Breast epithelium (tissue), 4 donors: ENCODE data around the gene FN3KRP. TPM values are rescaled to one million over a fixed set of nuclear protein-coding genes. Genes with fewer than 3 reads are reported as not detected.

Source experiments
- DNase-seq, 2 donors: peaks; one replicate each; pipeline ENCODE4 v3.0.0-alpha.2; 2019; ENCODE audit warnings: low spot score in 2 of 2
- H3K27ac ChIP-seq, 2 donors: fragments of 200-600 bp; sonication (generic) in 1 of 2; one replicate each; pipeline ENCODE4 v1.5.1; 2016 to 2019; ENCODE audit warnings: mild to moderate bottlenecking in 1 of 2
- H3K27me3 ChIP-seq, 2 donors: fragments of 200-600 bp; sonication (generic) in 1 of 2; one replicate each; pipeline versions ENCODE4 v1.5.1 to v1.6.0; 2017 to 2019; ENCODE audit warnings: control low read depth in 1 of 2, mild to moderate bottlenecking in 1 of 2
- H3K36me3 ChIP-seq: fragments of 200-600 bp; one replicate; pipeline ENCODE4 v1.5.1; 2019
- H3K4me1 ChIP-seq, 2 donors: fragments of 200-600 bp; sonication (generic); one replicate each; pipeline ENCODE4 v1.5.1; 2016 to 2019; ENCODE audit warnings: control low read depth in 1 of 2
- H3K4me3 ChIP-seq, 3 donors: fragments of 200-600 bp; sonication (generic); 1 replicate in 2 of 3; 2 replicates in 1 of 3; pipeline ENCODE4 v1.5.1; 2016 to 2019; ENCODE audit warnings: mild to moderate bottlenecking in 3 of 3, moderate library complexity in 2 of 3
- H3K9me3 ChIP-seq, 2 donors: fragments of 200-600 bp; sonication (generic) in 1 of 2; one replicate each; pipeline ENCODE4 v1.5.1; 2016 to 2019; ENCODE audit warnings: control low read depth in 1 of 2
- CTCF ChIP-seq, 3 donors: fragments of 450-650 bp; IDR thresholded peaks; one replicate each; pipeline ENCODE4 v1.5.1; 2016 to 2017; ENCODE audit warnings: antibody characterized with exemption in 3 of 3, mild to moderate bottlenecking in 3 of 3, moderate library complexity in 3 of 3
- POLR2A ChIP-seq: fragments of 450-650 bp; IDR thresholded peaks from one replicate; pipeline ENCODE4 v1.6.1; 2016; ENCODE audit warnings: antibody characterized with exemption, mild to moderate bottlenecking, moderate library complexity
- POLR2AphosphoS5 ChIP-seq, 3 donors: sonication (generic); formaldehyde crosslinking; IDR thresholded peaks; one replicate each; pipeline ENCODE4 v1.6.1; 2017; ENCODE audit warnings: antibody characterized with exemption in 3 of 3
- intact Hi-C: fragments of 100-400 bp; cut with DNase I; formaldehyde crosslinking; loops from one replicate; pipeline ENCODE4 v1.15.1; 2023; ENCODE audit warnings: low total_unique reads
- total RNA-seq, 3 donors: library from RNA; depleted of rRNA; stranded (reverse); fragments of >200 nt; gene quantifications; one replicate each; pipeline ENCODE4 v1.1.0, GENCODE V29; 2016

FN3KRP gene
- total RNA-seq, 3 donors from 2014 or later, result 10.4 to 22.1 (median 18.0) TPM

DNA sequence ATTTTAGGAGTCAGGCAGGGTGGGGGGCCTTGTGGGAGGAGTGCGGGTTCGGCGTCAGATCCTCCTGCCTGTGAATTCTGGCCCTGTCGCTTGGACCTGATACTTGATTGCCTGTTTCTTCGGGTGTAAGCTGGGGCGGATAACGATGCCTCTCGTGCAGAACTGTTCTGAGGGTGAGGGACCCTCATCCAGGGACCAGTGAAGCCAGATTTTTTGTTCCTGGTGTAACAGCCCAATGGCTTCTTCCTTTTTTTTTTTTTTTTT lies 36.6 kb downstream of the FN3KRP start:
- no peak for DNase-seq
- no peaks in the 10 kb centered on the region for H3K9me3 ChIP-seq
- no peak overlapping the region for H3K27ac ChIP-seq
- H3K36me3 ChIP-seq, result no peaks in the 10 kb centered on the region
- H3K27me3 ChIP-seq, result no peaks in the 10 kb centered on the region
- peak overlapping the region; percentile 67 to 92 (median 78) for H3K4me3 ChIP-seq
- peaks cover 2 to 6% of the 10 kb centered on the region in 2 donors for H3K4me1 ChIP-seq
- no peak for TF ChIP-seq CTCF (IDR thresholded peaks at IDR 0.05)
- TF ChIP-seq POLR2AphosphoS5 (IDR thresholded peaks at IDR 0.05), result no peak
- TF ChIP-seq POLR2A, result no peak
- intact Hi-C loops, result no loop called here

GRCh38 chr17:82754297-82755208 lies 38.0 kb downstream of the FN3KRP start:
- TF ChIP-seq POLR2AphosphoS5 (IDR thresholded peaks at IDR 0.05) (no peak), CTCF (IDR thresholded peaks at IDR 0.05) (no peak), POLR2A (no peak)
- DNase-seq, result no peak
- Histone ChIP-seq H3K4me1 (peaks cover 2 to 6% of the 10 kb centered on the region in 2 donors), H3K27ac (no peak overlapping the region), H3K36me3 (no peaks in the 10 kb centered on the region), H3K27me3 (no peaks in the 10 kb centered on the region), H3K9me3 (no peaks in the 10 kb centered on the region), H3K4me3 (no peak overlapping the region)
- intact Hi-C loops, result no loop called here

DNA sequence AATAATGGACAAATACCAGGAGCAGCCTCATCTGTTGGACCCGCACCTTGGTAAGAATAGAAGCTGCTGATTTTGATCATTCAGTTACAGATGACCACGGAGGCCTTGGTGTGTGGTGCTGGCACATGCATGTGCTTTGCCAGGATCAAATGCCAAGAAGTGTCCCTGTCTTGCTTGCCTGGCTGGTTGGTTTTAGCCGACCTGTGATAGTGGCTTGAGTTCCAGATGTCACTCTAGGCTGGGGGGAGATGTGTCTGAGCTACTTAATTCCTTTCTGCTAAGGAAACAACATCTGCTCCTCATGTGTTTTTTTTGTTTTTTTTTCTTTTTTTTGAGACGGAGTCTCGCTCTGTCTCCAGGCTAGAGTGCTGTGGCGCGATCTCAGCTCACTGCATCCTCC lies 39.7 kb downstream of the FN3KRP start:
- Histone ChIP-seq H3K27ac (no peak overlapping the region), H3K9me3 (no peaks in the 10 kb centered on the region), H3K4me1 (peaks cover 2 to 6% of the 10 kb centered on the region in 2 donors), H3K27me3 (no peaks in the 10 kb centered on the region), H3K36me3 (no peaks in the 10 kb centered on the region), H3K4me3 (no peak overlapping the region)
- intact Hi-C loops, result no loop called here
- TF ChIP-seq POLR2A (no peak), POLR2AphosphoS5 (IDR thresholded peaks at IDR 0.05) (no peak), CTCF (IDR thresholded peaks at IDR 0.05) (no peak)
- no peak for DNase-seq

- TF ChIP-seq POLR2A (no peak), POLR2AphosphoS5 (IDR thresholded peaks at IDR 0.05) (no peak), CTCF (IDR thresholded peaks at IDR 0.05) (no peak)
- no peaks in the 10 kb centered on the region for H3K27me3 ChIP-seq
- no peaks in the 10 kb centered on the region for H3K9me3 ChIP-seq
- no peaks in the 10 kb centered on the region for H3K36me3 ChIP-seq
- no peaks in the 10 kb centered on the region for H3K4me1 ChIP-seq
- H3K27ac ChIP-seq, result peak overlapping the region in 1 of 2 donors; percentile 6
- DNase-seq, result no peak
- intact Hi-C loops, result no loop called here
- H3K4me3 ChIP-seq, result no peak overlapping the region
Measured at GRCh38 chr17:82765371-82765770, 48.9 kb downstream of the FN3KRP start.

DNA sequence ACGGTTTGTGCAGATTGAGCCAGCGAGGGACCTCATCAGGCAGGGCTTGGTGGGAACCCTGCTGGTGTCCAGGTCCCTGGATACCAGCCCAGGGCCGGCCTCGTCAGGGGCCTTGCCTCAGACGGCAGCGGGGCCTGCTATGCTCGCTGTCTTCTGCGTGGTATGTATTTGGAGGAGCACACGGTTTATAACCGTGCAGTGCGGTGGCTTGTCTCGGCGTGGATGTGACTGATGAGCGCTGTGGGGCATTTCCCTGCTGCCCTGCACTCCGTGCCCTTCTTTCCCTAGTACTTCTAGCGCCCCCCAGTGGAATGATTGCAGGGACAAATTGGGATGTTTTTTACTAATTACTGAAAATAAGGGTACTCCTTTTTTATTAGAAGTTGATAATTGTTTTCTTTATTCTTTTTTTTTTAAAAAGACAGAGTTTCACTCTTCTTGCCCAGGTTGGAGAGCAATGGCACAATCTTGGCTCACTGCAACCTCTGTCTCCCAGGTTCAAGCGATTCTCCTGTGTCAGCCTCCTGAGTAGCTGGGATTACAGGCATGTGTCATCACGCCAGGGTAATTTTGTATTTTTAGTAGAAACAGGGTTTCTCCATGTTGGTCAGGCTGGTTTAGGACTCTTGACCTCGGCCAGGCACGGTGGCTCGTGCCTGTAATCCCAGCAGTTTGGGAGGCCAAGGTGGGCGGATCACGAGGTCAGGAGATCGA lies 50.7 kb downstream of the FN3KRP start:
- Histone ChIP-seq H3K4me1 (no peaks in the 10 kb centered on the region), H3K27ac (no peak overlapping the region), H3K4me3 (no peak overlapping the region), H3K27me3 (no peaks in the 10 kb centered on the region), H3K36me3 (no peaks in the 10 kb centered on the region), H3K9me3 (no peaks in the 10 kb centered on the region)
- TF ChIP-seq POLR2A, result no peak
- TF ChIP-seq CTCF (IDR thresholded peaks at IDR 0.05), result peak; percentile 11 to 33 (median 24)
- no peak for TF ChIP-seq POLR2AphosphoS5 (IDR thresholded peaks at IDR 0.05)
- intact Hi-C loops, result no loop called here
- no peak for DNase-seq
